ENCODE results near the gene MORC3. TPM values are rescaled to one million over a fixed set of nuclear protein-coding genes. Genes with fewer than 3 reads are reported as not detected.
A peak's percentile ranks its signal among the peaks of the same experiment; 100 is the strongest.

The MORC3 gene
- total RNA-seq, 1 experiment from 2014 or later, result 18.7 TPM

GRCh38 chr21:36396325-36396724 lies 76.3 kb downstream of the MORC3 start:
- no peaks in the 10 kb centered on the region for H3K23me2 ChIP-seq (ENCODE audit: insufficient read length, low read depth, low read length, poor library complexity, severe bottlenecking)
- no peak overlapping the region for H2BK15ac ChIP-seq (ENCODE audit: low read depth, low read length)
- H3K27me3 ChIP-seq (ENCODE audit: insufficient read depth, low read length), result no peaks in the 10 kb centered on the region
- no peak overlapping the region for H3K23ac ChIP-seq (ENCODE audit: insufficient read length, low read depth, low read length)
- H3K4me1 ChIP-seq (ENCODE audit: insufficient read depth, low read length), result no peaks in the 10 kb centered on the region
- no peak for TF ChIP-seq CTCF (conservative IDR thresholded peaks at IDR 0.05)
- no peak overlapping the region for H4K8ac ChIP-seq (replicated peaks; ENCODE audit: insufficient read length, low read depth, low read length)
- no peak overlapping the region for H3T11ph ChIP-seq (ENCODE audit: low read length)
- no CpG with 5 or more reads among the region's 3 CpGs for WGBS (ENCODE audit: extremely low coverage, insufficient read length, low lambda C conversion rate)
- DNase-seq, result no peak
- Mint-ChIP-seq H3K4me1 (no peaks in the 10 kb centered on the region), H3K36me3 (ENCODE audit: insufficient read depth in 1 of 3, low read depth in 3 of 3) (peaks cover 38 to 71% (median 69%) of the 10 kb centered on the region in 3 experiments), H3K27me3 (ENCODE audit: low read depth) (no peaks in the 10 kb centered on the region), H3K4me3 (no peak overlapping the region), H3K9me3 (peaks cover 7 to 11% of the 10 kb centered on the region in 2 experiments), H3K27ac (peak overlapping the region in 1 of 3 experiments; percentile 13; a peak in 1 of 7 replicates)
- no peak overlapping the region for H4K91ac ChIP-seq (ENCODE audit: insufficient read length, low read depth, low read length)
- no peak overlapping the region for H2AK5ac ChIP-seq (ENCODE audit: insufficient read length, low read length)
- H4K20me1 ChIP-seq (ENCODE audit: control insufficient read depth, insufficient read depth, insufficient read length), result no peaks in the 10 kb centered on the region
- H3K56ac ChIP-seq (ENCODE audit: insufficient read length, low read depth, low read length), result no peak overlapping the region
- no peaks in the 10 kb centered on the region for H3K9me3 ChIP-seq (ENCODE audit: control insufficient read depth, low read depth, low read length)
- H3K79me1 ChIP-seq (ENCODE audit: insufficient read depth, low read depth, low read length, poor library complexity, severe bottlenecking), result no peaks in the 10 kb centered on the region
- no peak overlapping the region for H2BK5ac ChIP-seq (ENCODE audit: insufficient read length, low read length)
- no peak overlapping the region for H4K5ac ChIP-seq (ENCODE audit: insufficient read length, low read depth, low read length)
- no peak overlapping the region for H3K4me2 ChIP-seq (ENCODE audit: insufficient read depth, insufficient read length, low read length)
- H2BK20ac ChIP-seq (ENCODE audit: low read depth, low read length, poor library complexity, severe bottlenecking), result no peak overlapping the region
- no peak overlapping the region for H3K27ac ChIP-seq (ENCODE audit: insufficient read length, low read depth, low read length)
- no peak overlapping the region for H3K18ac ChIP-seq (ENCODE audit: insufficient read length, low read depth, low read length)
- H3K14ac ChIP-seq (ENCODE audit: insufficient read depth, low read length), result no peak overlapping the region
- no peak overlapping the region for H2BK120ac ChIP-seq (ENCODE audit: low read depth, low read length, poor library complexity, severe bottlenecking)
- H3K79me2 ChIP-seq (ENCODE audit: insufficient read depth, low read length), result no peaks in the 10 kb centered on the region
- H2BK12ac ChIP-seq (ENCODE audit: insufficient read length, low read depth, low read length), result no peak overlapping the region
- H3K4ac ChIP-seq (ENCODE audit: low read depth, low read length), result no peak overlapping the region
- H2AFZ ChIP-seq (ENCODE audit: low read length), result no peak overlapping the region
- H3K9ac ChIP-seq (ENCODE audit: extremely low read depth, insufficient read length, low read length), result no peak overlapping the region
